Panc1 (cell line): ENCODE measurements around the gene ELP1.

ENCODE experiments used
- CTCF ChIP-seq: fragments of 450-650 bp; IDR thresholded peaks from 2 replicates; pipeline ENCODE4 v1.5.1; 2017; ENCODE audit warnings: mild to moderate bottlenecking
- POLR2AphosphoS5 ChIP-seq: IDR thresholded peaks from 2 replicates; pipeline ENCODE4 v1.6.1; 2012; ENCODE audit warnings: mild to moderate bottlenecking, low read depth, low read length, moderate library complexity
- REST ChIP-seq, 2 experiments: IDR thresholded peaks; 2 replicates each; pipeline ENCODE4 v1.6.1; 2011 to 2012; ENCODE audit warnings: low read depth in 2 of 2, control low read depth in 1 of 2, low read length in 1 of 2, mild to moderate bottlenecking in 1 of 2, moderate library complexity in 1 of 2; ENCODE audit not compliant: insufficient read depth in 1 of 2
- SIN3A ChIP-seq: IDR thresholded peaks from 2 replicates; pipeline ENCODE4 v1.6.1; 2012; ENCODE audit warnings: low read depth, mild to moderate bottlenecking, low read length, moderate library complexity, borderline replicate concordance; ENCODE audit not compliant: insufficient read depth

- TF ChIP-seq REST (IDR thresholded peaks at IDR 0.05; ENCODE audit: insufficient read depth in 1 of 2, low read depth in 2 of 2, low read length in 1 of 2) (no peak), CTCF (no peak), POLR2AphosphoS5 (no peak), SIN3A (no peak)
Observed at GRCh38 chr9:108897324-108898096, 36.4 kb downstream of the ELP1 start.
